GM12892 (cell line): ENCODE measurements around the gene LAMC2.

Experiments
- POLR2A ChIP-seq: IDR thresholded peaks from 2 replicates; pipeline ENCODE4 v1.6.1; 2011; ENCODE audit warnings: low read depth, low read length, control low read depth
- POLR2AphosphoS5 ChIP-seq: IDR thresholded peaks from 2 replicates; pipeline ENCODE4 v1.6.1; 2011; ENCODE audit warnings: low read depth, low read length, control low read depth
- TAF1 ChIP-seq: IDR thresholded peaks from 2 replicates; pipeline ENCODE4 v1.6.1; 2011; ENCODE audit warnings: low read depth, mild to moderate bottlenecking, control low read depth, low read length, borderline replicate concordance

DNA sequence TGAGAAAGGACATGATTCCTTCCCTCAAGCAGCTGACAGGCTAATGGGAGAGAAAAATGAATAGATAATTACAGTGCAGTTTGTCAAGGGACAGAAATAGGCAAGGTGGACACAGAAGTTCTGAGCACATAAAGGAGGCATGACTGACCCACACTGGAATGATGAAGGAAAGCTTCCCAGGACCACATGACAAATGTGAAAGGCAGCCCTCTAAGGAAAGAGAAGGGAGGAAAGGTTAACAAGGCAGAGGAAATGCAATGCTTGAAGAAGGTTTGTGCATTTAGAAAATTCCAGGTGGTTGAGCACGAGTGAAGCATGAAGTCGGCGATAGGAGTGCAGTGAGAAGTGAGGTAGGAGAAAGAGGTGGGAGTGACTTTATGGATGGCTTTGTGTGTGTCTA is 37.4 kb downstream of the LAMC2 start:
- no peak for TF ChIP-seq TAF1
- TF ChIP-seq POLR2A, result no peak
- TF ChIP-seq POLR2AphosphoS5, result no peak
